GM12878 (cell line): Measurements from ENCODE around the gene SGCD. TPM values are rescaled to one million over a fixed set of nuclear protein-coding genes. Genes with fewer than 3 reads are reported as not detected.

Source experiments
- ATAC-seq: fragments of 200-7000 bp; cut with Tn5 transposase; 3 replicates; pipeline ENCODE4 v1.9.1; 2020; ENCODE audit warnings: mild to moderate bottlenecking, moderate library complexity
- BruUV-seq: library from RNA; stranded (reverse); fragments of 400-500 nt; replicated peaks from 2 replicates; lab custom pipeline; 2021; lab: Mats Ljungman, UMichigan
- CTCF ChIA-PET: fragments of 300-600 bp; sonication (Branson Sonifier 250); formaldehyde crosslinking; extraction: SDS; loops from one replicate; lab custom pipeline; 2021; ENCODE audit warnings: inconsistent platforms; lab: Yijun Ruan, JAX
- POLR2A ChIA-PET: fragments of 350-600 bp; formaldehyde crosslinking; extraction: SDS; loops from one replicate; lab custom pipeline; 2021; ENCODE audit warnings: inconsistent platforms; lab: Charles Lee
- RAD21 ChIA-PET: fragments of 300-600 bp; sonication (Branson Sonifier 250); formaldehyde crosslinking; loops from one replicate; lab custom pipeline; 2023; ENCODE audit warnings: antibody characterized with exemption; ENCODE audit not compliant: unreplicated experiment; lab: Charles Lee
- SMC1A ChIA-PET: fragments of 300-600 bp; sonication (Branson Sonifier 250); formaldehyde crosslinking; loops from one replicate; lab custom pipeline; 2023; ENCODE audit not compliant: unreplicated experiment, uncharacterized antibody; lab: Charles Lee
- DNase-seq: peaks from one replicate; pipeline ENCODE4 v3.0.0-alpha.2; 2011; ENCODE audit warnings: low read depth, low spot score
- FAIRE-seq: peaks from 3 replicates; lab custom pipeline; 2011; peaks lifted over from hg19 to GRCh38; lab: Jason Lieb, UNC
- H2AFZ ChIP-seq: 2 replicates; pipeline ENCODE4 v1.6.0; 2011; ENCODE audit warnings: low read depth, low read length, control low read depth; ENCODE audit not compliant: control insufficient read depth
- H3K27ac ChIP-seq: 2 replicates; pipeline ENCODE4 v1.5.1; 2011; ENCODE audit warnings: control low read depth; ENCODE audit not compliant: control insufficient read depth, insufficient read depth
- H3K27me3 ChIP-seq, 2 experiments: replicated peaks in 1 of 2; 2 replicates each; pipeline versions ENCODE4 v1.6.0 to v1.6.1; 2011; ENCODE audit warnings: low read length in 1 of 2; ENCODE audit not compliant: control insufficient read depth in 2 of 2, insufficient read depth in 2 of 2
- H3K36me3 ChIP-seq, 2 experiments: 2 replicates each; pipeline ENCODE4 v1.5.1; 2011; ENCODE audit warnings: low read length in 1 of 2; ENCODE audit not compliant: control insufficient read depth in 2 of 2, insufficient read depth in 2 of 2
- H3K4me1 ChIP-seq: 2 replicates; pipeline ENCODE4 v1.6.1; 2011; ENCODE audit warnings: mild to moderate bottlenecking, low read length, moderate library complexity, mixed read lengths; ENCODE audit not compliant: control insufficient read depth, insufficient read depth
- H3K4me2 ChIP-seq: 2 replicates; pipeline ENCODE4 v1.6.0; 2011; ENCODE audit warnings: control low read depth; ENCODE audit not compliant: control insufficient read depth, insufficient read depth
- H3K4me3 ChIP-seq: fragments of 200-600 bp; sonication (generic); 2 replicates; pipeline ENCODE4 v1.5.1; 2016
- H3K79me2 ChIP-seq: 2 replicates; pipeline ENCODE4 v1.6.0; 2011; ENCODE audit warnings: low read length; ENCODE audit not compliant: control insufficient read depth, insufficient read depth
- H3K9ac ChIP-seq: 2 replicates; pipeline ENCODE4 v1.8.0; 2011; ENCODE audit warnings: low read length, control low read depth, mixed read lengths; ENCODE audit not compliant: control insufficient read depth, insufficient read depth
- H3K9me3 ChIP-seq: replicated peaks from 3 replicates; pipeline ENCODE4 v1.5.1; 2011; ENCODE audit warnings: mild to moderate bottlenecking, low read length; ENCODE audit not compliant: control insufficient read depth, insufficient read depth
- H4K20me1 ChIP-seq: 2 replicates; pipeline ENCODE4 v1.6.0; 2011; ENCODE audit not compliant: control insufficient read depth, insufficient read depth
- CEBPB ChIP-seq, 2 experiments: fragments of 150-350 bp in 1 of 2; IDR thresholded peaks; 2 replicates each; pipeline ENCODE4 v1.6.1; 2012 to 2014; ENCODE audit warnings: low read depth in 2 of 2, low read length in 2 of 2, borderline replicate concordance in 1 of 2, inconsistent platforms in 1 of 2
- EED ChIP-seq: sonication (generic); IDR thresholded peaks from 2 replicates; pipeline ENCODE4 v1.6.1; 2016; ENCODE audit warnings: antibody characterized with exemption, low read depth
- FOXK2 ChIP-seq: fragments of 450-650 bp; IDR thresholded peaks from 2 replicates; pipeline ENCODE4 v1.6.1; 2017; ENCODE audit warnings: mild to moderate bottlenecking, moderate library complexity
- NBN ChIP-seq: fragments of 450-650 bp; IDR thresholded peaks from 2 replicates; pipeline ENCODE4 v1.6.1; 2016
- PKNOX1 ChIP-seq: fragments of 450-650 bp; IDR thresholded peaks from 2 replicates; pipeline ENCODE4 v1.6.1; 2016; ENCODE audit warnings: mild to moderate bottlenecking
- PRDM15 ChIP-seq: fragments of 450-650 bp; formaldehyde crosslinking; IDR thresholded peaks from 2 replicates; pipeline ENCODE4 v1.4.0; 2020; ENCODE audit warnings: mild to moderate bottlenecking, moderate library complexity
- SMC3 ChIP-seq: IDR thresholded peaks from 2 replicates; pipeline ENCODE4 v1.6.1; 2011; ENCODE audit warnings: low read length, improper control_type of control experiment, borderline replicate concordance
- WGBS: methylation state at CpG from one replicate; pipeline ENCODE4 v1.1.6; 2016; ENCODE audit warnings: low lambda C conversion rate; ENCODE audit not compliant: insufficient replicate concordance, insufficient coverage; ENCODE audit errors: missing lambda C conversion rate; 5-methylcytosine and 5-hydroxymethylcytosine counted together
- in situ Hi-C: fragments of 300-500 bp; cut with MboI; formaldehyde crosslinking; loops from 9 replicates; pipeline ENCODE4 v1.14.3; 2018; ENCODE audit warnings: mixed read lengths
- intact Hi-C: fragments of 100-400 bp; cut with micrococcal nuclease; formaldehyde crosslinking; loops from one replicate; pipeline ENCODE4 v1.14.2; 2022; ENCODE audit not compliant: unreplicated experiment
- polyA plus RNA-seq, 11 experiments: library from polyadenylated mRNA; depleted of rRNA in 4 of 11; unstranded in 6 of 11; stranded (reverse) in 5 of 11; fragments of >200 nt; fragmentation: Nextera tagmentation in 4 of 11; fragmentation: Illumina TruSeq in 1 of 11; extraction: Ambion mirVana in 4 of 11; extraction: Trizol in 1 of 11; gene quantifications; 1 replicate in 1 of 11; 2 replicates in 10 of 11; pipeline versions ENCODE4 v1.2.1 to v1.2.3, GENCODE V29; 2011 to 2016; ENCODE audit warnings: inconsistent platforms in 2 of 11, missing spikeins in 2 of 11, low read depth in 1 of 11
- total RNA-seq, 4 experiments: library from RNA; depleted of rRNA in 3 of 4; stranded (reverse); fragments of >200 nt in 3 of 4; fragmentation: Illumina TruSeq in 1 of 4; extraction: Trizol in 1 of 4; gene quantifications; 2 replicates each; pipeline versions ENCODE4 v1.2.1 to v1.2.3, GENCODE V29; 2013 to 2021

SGCD gene
- total and polyA plus RNA-seq, 10 of the 15 experiments (the other 5 are each of a cell fraction or from before 2014, with no cell fraction given) = 0.06 TPM; not detected in 9

- intact Hi-C loops (no loop called here), in situ Hi-C loops (no loop called here)
- no peaks in the 10 kb centered on the region for H3K79me2 ChIP-seq
- 58% methylated on average over 3 of the region's 3 CpGs for WGBS
- H3K9ac ChIP-seq = no peak overlapping the region
- no peak overlapping the region for H3K4me3 ChIP-seq
- no peak overlapping the region for H2AFZ ChIP-seq
- no peak overlapping the region for H3K4me2 ChIP-seq
- FAIRE-seq (no peak), DNase-seq (no peak), ATAC-seq (no peak)
- BruUV-seq = no TSS peak
- H3K27me3 ChIP-seq = no peaks in the 10 kb centered on the region
- H3K36me3 ChIP-seq = no peaks in the 10 kb centered on the region
- TF ChIP-seq FOXK2 (no peak), CEBPB (IDR thresholded peaks at IDR 0.05; ENCODE audit: borderline replicate concordance in 1 of 2, low read depth in 2 of 2, low read length in 2 of 2) (no peak), PRDM15 (CRISPR knock-in tag) (no peak), NBN (no peak), PKNOX1 (no peak), EED (no peak), SMC3 (no peak)
- ChIA-PET CTCF (no interaction called here), SMC1A (interaction anchor here (1.5 to 1.7 kb wide), 2 partner anchors 11 to 15 kb away, joined by 3 to 4 read pairs; no protein-coding TSS in a partner anchor), RAD21 (no interaction called here), POLR2A (interaction anchor here (1.9 kb wide), 1 partner anchor 10 kb away, joined by 6 read pairs; no protein-coding TSS in a partner anchor)
- no peaks in the 10 kb centered on the region for H4K20me1 ChIP-seq
- no peak overlapping the region for H3K27ac ChIP-seq
- no peaks in the 10 kb centered on the region for H3K4me1 ChIP-seq
- no peaks in the 10 kb centered on the region for H3K9me3 ChIP-seq
Observed at GRCh38 chr5:156755421-156756087, 428.6 kb downstream of the SGCD start.
